ENCODE data around the gene IVL. TPM values are rescaled to one million over a fixed set of nuclear protein-coding genes. Genes with fewer than 3 reads are reported as not detected.

IVL gene
- total RNA-seq, 1 donor from 2014 or later = 169 TPM

GRCh38 chr1:152902636-152903035 is 5.7 kb upstream of the IVL start:
- intact Hi-C loops (cut with DNase I) = no loop called here
- DNase-seq (ENCODE audit: extremely low spot score in 2 of 2) = no peak

GRCh38 chr1:152904688-152905440 is 3.5 kb upstream of the IVL start:
- peak overlapping the region; percentile 58 for H3K27ac ChIP-seq
- peaks cover 20% of the 10 kb centered on the region for H3K4me1 ChIP-seq
- H3K9me3 ChIP-seq = no peaks in the 10 kb centered on the region
- DNase-seq (ENCODE audit: extremely low spot score in 2 of 2) = no peak
- TF ChIP-seq POLR2AphosphoS5 (IDR thresholded peaks at IDR 0.05; ENCODE audit: insufficient read depth in 1 of 2, low read depth in 1 of 2) (peak in 1 of 2 donors; percentile 10), CTCF (IDR thresholded peaks at IDR 0.05) (no peak), POLR2A (IDR thresholded peaks at IDR 0.05) (no peak)
- intact Hi-C loops (cut with DNase I) = no loop called here
- no peak overlapping the region for H3K4me3 ChIP-seq
- H3K36me3 ChIP-seq = no peaks in the 10 kb centered on the region
- H3K27me3 ChIP-seq = no peaks in the 10 kb centered on the region

More at GRCh38 chr1:152902636-152903035, 5.7 kb upstream of the IVL start:
- H3K9me3 ChIP-seq = no peaks in the 10 kb centered on the region
- no peak overlapping the region for H3K4me3 ChIP-seq
- peaks cover 16% of the 10 kb centered on the region for H3K4me1 ChIP-seq
- H3K36me3 ChIP-seq = no peaks in the 10 kb centered on the region
- TF ChIP-seq POLR2A (IDR thresholded peaks at IDR 0.05) (no peak), CTCF (IDR thresholded peaks at IDR 0.05) (no peak)
- H3K27me3 ChIP-seq = no peaks in the 10 kb centered on the region
- no peak overlapping the region for H3K27ac ChIP-seq

GRCh38 chr1:152906023-152906565 is 2.3 kb upstream of the IVL start:
- Histone ChIP-seq H3K27me3 (no peaks in the 10 kb centered on the region), H3K4me3 (no peak overlapping the region), H3K4me1 (peaks cover 20% of the 10 kb centered on the region), H3K9me3 (no peaks in the 10 kb centered on the region), H3K36me3 (no peaks in the 10 kb centered on the region), H3K27ac (peak overlapping the region; percentile 58)
- DNase-seq (ENCODE audit: extremely low spot score in 2 of 2) = no peak
- TF ChIP-seq POLR2A (IDR thresholded peaks at IDR 0.05) = no peak
- no peak for TF ChIP-seq POLR2AphosphoS5 (IDR thresholded peaks at IDR 0.05; ENCODE audit: insufficient read depth in 1 of 2, low read depth in 1 of 2)
- TF ChIP-seq CTCF (IDR thresholded peaks at IDR 0.05) = no peak
- intact Hi-C loops (cut with DNase I) = no loop called here

- no peaks in the 10 kb centered on the region for H3K36me3 ChIP-seq
- intact Hi-C loops (cut with DNase I) = no loop called here
- no peak for DNase-seq (ENCODE audit: extremely low spot score in 2 of 2)
- H3K27ac ChIP-seq = no peak overlapping the region
- peak overlapping the region in 1 of 2 donors; percentile 14 for H3K4me3 ChIP-seq
- no peaks in the 10 kb centered on the region for H3K9me3 ChIP-seq
- no peaks in the 10 kb centered on the region for H3K27me3 ChIP-seq
- TF ChIP-seq POLR2A (IDR thresholded peaks at IDR 0.05) = no peak
- TF ChIP-seq CTCF (IDR thresholded peaks at IDR 0.05) = no peak
- no peak for TF ChIP-seq POLR2AphosphoS5 (IDR thresholded peaks at IDR 0.05; ENCODE audit: insufficient read depth in 1 of 2, low read depth in 1 of 2)
- peaks cover 20% of the 10 kb centered on the region for H3K4me1 ChIP-seq
Measured at GRCh38 chr1:152909206-152909605, 860 bp downstream of the IVL start.

GRCh38 chr1:152912471-152912870 is 4.1 kb downstream of the IVL start:
- intact Hi-C loops (cut with DNase I) = no loop called here
- Histone ChIP-seq H3K36me3 (no peaks in the 10 kb centered on the region), H3K27me3 (no peaks in the 10 kb centered on the region), H3K4me1 (peaks cover 6% of the 10 kb centered on the region), H3K4me3 (no peak overlapping the region), H3K9me3 (no peaks in the 10 kb centered on the region), H3K27ac (no peak overlapping the region)
- no peak for TF ChIP-seq POLR2AphosphoS5 (IDR thresholded peaks at IDR 0.05; ENCODE audit: insufficient read depth in 1 of 2, low read depth in 1 of 2)
- no peak for TF ChIP-seq CTCF (IDR thresholded peaks at IDR 0.05)
- TF ChIP-seq POLR2A (IDR thresholded peaks at IDR 0.05) = no peak
- no peak for DNase-seq (ENCODE audit: extremely low spot score in 2 of 2)

Measured in vagina (tissue), 2 donors.